ENCODE results near the gene PCNX3.

PCNX3 gene

GRCh38 chr11:65615229-65615949 is at the start of gene PCNX3:
TSS of gene PCNX3 (plus strand) at chr11:65615776. CDS start at chr11:65616312, 536 bp downstream.
- peak; percentile 99 to 100 for DNase-seq (ENCODE audit: low read depth in 2 of 2)

DNA sequence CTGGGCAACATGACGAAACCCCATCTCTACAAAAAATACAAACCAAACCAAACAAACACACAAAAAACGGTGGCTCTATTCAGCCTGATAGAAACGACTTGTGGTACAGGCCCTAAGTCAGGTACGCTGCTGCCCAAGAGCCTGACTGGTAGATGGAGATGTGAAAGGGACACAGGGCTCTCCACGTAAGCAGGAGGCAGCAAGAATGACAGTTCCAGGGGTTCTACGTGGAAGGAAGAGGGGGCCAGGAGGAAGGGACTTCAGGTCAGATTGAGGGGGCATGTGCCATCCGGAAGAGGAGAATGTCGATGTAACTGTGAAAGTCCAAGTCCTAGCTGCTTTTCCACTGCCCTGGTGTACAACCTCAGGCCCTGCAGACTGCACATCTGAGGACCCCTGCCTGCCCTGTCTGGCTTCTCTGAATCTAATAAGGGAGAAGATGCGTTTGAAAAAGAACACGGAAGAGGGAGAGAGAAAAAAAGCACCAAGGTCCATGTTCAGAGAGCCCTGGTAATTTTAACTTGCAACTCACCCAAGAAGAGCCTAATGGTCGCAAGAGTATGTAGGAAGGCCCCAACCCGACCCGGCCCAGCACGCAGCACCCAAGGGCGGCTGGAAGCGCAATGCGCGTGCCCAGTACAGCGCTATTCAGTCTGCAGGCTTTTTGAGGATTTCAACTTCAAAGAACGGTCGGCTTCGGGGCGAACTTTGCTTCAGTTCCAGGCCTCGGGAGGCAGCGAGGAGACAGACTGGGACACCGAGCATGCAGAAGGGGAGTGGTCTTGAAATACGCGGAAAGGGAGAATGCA is 46.2 kb upstream of the PCNX3 start:
- peak in 1 of 2 donors; percentile 52 for DNase-seq (ENCODE audit: low read depth in 2 of 2)

DNA sequence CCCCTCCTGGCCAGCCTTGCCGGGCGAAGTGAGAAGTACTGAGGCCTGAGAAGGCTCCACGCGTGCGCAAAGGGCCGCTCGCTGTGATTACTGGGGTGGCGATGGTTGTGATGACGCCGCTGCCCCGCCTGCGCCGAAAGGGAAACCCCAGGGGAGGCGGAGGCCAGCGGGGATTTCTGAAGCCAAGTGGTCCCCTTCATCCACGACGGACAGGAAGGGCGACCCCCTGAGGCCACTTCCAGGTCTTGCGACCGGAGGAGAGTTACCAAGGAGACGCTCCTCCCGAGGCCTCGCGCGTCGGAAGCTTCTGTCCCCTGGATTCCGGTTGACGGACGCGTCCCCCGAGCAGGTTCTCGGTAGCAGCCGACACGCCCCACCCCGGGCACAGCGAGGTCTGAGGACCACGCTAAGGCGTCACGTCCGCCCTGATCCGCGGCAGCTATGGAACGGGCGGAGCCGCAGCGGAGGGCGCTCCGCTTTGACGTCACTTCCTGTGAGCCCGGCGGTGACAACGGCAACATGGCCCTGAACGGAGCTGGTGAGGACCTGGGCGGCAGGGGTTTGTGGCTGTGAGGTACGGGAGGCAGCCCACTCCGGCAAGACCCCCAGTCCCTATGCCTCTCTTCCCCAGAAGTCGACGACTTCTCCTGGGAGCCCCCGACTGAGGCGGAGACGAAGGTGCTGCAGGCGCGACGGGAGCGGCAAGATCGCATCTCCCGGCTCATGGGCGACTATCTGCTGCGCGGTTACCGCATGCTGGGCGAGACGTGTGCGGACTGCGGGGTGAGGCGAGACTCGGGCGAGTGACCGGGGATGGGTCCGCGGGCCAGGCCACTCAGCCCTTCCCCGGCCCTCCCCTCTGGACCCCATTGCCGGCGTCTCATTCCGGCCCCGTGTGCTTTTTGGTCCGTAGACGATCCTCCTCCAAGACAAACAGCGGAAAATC is 45.3 kb upstream of the PCNX3 start, which contains the start of gene ZNRD2:
ZNRD2 (plus strand) TSS at position 505 of the 946 bp plus-strand sequence; CDS start at position 520, 15 bp downstream.
- DNase-seq (ENCODE audit: low read depth in 2 of 2), result peak; percentile 93 to 97

DNA sequence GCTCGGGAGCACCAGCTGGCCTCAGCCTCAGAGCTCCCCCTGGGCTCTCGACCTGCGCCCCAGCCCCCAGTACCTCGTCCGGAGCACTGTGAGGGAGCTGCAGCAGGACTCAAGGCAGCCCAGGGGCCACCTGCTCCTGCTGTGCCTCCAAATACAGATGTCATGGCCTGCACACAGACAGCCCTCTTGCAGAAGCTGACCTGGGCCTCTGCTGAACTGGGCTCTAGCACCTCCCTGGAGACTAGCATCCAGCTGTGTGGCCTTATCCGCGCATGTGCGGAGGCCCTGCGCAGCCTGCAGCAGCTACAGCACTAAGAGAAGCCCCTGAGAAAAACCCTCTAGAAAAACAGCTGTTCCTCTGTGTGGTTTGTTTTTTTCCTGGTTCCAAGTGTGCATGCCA is 44.2 kb upstream of the PCNX3 start:
- DNase-seq (ENCODE audit: low read depth in 2 of 2), result no peak

DNA sequence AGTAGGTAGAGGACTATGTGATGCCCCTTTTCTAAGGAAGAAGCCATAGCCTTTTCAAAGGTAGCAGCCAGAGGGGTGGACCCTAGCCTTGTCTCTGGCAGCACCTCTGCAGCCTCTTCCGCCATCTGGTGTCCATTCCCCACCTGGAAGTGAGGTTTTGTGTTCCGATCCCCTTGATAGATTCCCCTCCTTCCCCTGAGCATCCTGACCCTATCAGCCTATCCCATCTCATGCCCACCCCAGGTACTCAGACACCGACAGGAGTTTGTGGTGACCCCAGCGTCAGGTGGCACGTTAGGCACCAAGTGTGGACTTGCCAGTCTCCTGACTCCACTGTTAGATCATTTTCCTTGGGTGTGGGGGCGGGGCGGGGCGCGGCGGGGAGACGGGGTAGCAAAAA is 43.6 kb upstream of the PCNX3 start:
- DNase-seq (ENCODE audit: low read depth in 2 of 2), result no peak

- DNase-seq (ENCODE audit: low read depth in 2 of 2), result peak; percentile 73 to 77
Observed at GRCh38 chr11:65572356-65573051, 43.1 kb upstream of the PCNX3 start, which contains the start of gene FAM89B. TSS of gene FAM89B (plus strand) at chr11:65572538. CDS start at chr11:65572670, 132 bp downstream.

DNA sequence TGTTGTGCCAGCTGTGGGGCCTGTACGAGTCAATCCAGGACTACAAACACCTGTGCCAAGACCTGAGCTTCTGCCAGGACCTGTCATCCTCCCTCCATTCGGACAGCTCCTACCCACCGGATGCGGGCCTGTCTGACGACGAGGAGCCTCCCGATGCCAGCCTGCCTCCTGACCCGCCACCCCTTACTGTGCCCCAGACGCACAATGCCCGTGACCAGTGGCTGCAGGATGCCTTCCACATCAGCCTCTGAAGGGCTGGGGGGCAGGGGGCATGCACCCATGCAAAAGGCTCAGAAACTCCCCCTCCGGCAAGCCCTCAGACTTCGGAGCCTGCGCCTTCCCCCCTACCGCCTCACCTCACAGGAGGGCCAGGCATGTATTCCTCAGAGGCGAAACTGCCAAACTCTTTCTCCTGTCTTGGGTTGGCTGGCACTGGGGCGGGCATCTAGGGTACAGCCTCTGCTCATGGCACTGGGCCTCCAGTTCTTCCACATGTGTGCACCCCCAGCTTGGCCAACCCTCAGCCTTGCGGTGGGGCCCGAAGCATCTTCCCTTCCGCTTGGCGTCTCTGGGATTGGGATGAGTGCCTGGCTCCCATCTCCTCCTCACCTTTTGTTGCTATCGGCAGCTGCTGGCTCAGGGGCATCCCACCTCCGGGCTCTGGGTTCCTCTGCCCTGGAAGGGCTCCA is 42.0 kb upstream of the PCNX3 start:
- DNase-seq (ENCODE audit: low read depth in 2 of 2), result no peak

GRCh38 chr11:65574109-65574810 is 41.3 kb upstream of the PCNX3 start:
- peak; percentile 64 to 75 for DNase-seq (ENCODE audit: low read depth in 2 of 2)

- no peak for DNase-seq (ENCODE audit: low read depth in 2 of 2)
Observed at GRCh38 chr11:65574811-65575567, 40.6 kb upstream of the PCNX3 start.

GRCh38 chr11:65575568-65576231 is 39.9 kb upstream of the PCNX3 start, which contains the start of gene EHBP1L1:
TSS of gene EHBP1L1 (plus strand) at chr11:65576053. CDS start at chr11:65576303, 250 bp downstream.
- peak; percentile 43 to 65 for DNase-seq (ENCODE audit: low read depth in 2 of 2)

DNA sequence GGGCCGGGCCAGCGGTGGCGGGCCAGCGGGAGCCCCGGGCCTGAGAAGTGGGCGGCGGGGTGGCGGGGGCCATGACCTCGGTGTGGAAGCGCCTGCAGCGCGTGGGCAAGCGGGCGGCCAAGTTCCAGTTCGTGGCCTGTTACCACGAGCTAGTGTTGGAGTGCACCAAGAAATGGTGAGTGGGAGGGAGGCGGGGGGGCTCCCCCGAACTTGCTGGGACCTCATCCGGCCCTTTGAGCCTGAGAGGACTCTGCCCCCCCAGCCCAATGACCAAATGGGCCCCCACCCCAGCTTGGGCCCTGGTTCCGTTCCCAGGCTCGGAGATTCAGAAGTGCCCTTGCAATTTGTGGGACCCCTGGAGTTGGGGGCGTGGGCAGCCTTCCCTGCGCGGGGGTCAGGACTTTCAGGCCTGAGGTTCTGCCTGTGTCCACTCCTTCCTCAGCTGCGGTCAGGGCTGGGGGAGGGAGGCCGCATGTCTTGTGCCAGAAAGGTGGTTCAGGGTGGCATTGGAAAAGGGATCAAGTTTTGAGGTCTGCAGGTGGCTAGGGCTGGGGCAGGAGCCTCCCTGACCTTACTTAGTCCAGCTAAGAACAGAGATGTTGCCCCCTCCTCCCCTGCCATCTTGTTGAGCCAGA is 39.2 kb upstream of the PCNX3 start:
- DNase-seq (ENCODE audit: low read depth in 2 of 2), result no peak

DNA sequence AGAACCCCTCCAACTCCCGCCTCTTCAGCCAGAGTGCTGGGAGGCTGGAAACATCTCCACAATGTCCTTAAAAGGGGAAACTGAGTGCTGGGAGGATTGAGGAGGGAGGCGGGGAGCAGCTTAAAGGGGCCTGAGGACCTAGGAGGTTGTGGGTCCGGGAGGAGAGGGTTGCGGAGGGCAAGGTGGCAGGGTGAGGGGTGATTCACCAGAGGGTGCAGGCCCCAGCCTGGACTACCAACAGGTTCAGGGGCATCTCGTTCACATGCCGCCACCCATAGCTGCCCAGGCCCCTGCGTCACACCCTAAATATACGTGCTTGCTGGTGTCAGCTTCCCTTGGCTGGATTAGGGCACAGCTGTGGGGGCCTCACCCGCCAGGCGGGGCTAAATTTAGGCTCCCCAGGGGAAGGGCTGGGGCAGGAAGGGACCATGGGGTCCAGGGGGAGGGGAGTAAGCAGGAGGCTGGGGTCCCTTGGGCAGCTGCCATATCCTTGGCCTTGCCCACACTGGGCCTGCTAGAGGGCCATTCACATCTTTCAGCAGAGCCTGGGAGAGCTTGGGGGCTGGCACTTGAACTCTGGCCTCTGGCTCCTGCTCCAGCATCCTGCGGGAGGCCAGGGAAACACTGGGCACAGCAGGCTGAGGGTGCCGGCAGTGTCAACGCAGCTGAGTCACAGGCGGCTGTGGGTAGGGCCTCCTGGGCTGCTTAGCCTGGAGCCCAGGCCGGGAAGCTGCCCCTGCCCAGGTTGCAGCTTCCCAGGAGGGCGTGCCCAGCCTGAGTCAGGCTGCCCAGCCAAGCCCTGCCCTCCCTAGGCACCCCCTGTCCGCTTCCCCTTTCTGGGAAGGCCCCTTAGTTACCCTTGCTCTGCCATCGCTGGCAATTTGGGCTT is 38.5 kb upstream of the PCNX3 start:
- DNase-seq (ENCODE audit: low read depth in 2 of 2), result no peak

DNA sequence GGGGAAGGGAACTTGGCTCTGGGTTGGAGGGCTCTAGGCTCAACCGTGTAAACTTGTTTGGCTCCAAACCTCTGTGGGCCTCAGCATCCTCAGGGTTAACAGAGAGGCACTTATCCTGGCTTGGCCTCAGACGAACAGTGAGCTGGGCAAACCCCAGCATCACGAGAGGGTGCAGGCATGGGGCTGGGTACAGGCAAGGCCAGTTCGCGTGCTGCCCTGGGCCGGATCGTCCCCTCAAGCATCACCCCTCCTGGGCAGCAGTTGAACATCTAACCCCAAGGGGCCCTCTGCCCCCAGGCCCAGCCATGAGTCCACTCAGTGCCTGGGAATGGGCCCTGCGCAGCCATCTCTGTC is 37.8 kb upstream of the PCNX3 start:
- no peak for DNase-seq (ENCODE audit: low read depth in 2 of 2)

DNA sequence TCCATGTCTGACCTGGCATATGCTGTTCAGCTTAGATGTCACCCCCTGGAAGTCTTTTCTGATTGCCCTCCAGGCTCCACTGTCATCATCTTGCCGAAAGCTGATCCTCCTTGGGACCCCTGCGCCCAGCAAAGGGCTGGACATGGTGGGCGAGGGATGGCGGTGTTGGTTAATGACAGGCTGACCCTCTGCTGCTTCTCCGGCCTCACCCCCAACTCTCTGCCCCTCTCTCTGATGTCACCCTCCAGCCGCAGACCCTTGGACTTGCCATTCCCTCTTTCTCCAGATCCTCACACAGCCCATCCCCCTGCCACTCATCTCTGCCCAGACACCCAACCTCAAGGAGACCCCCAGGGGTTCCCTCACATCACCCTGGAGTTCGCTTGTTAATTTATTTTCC is 37.4 kb upstream of the PCNX3 start:
- DNase-seq (ENCODE audit: low read depth in 2 of 2), result no peak

DNA sequence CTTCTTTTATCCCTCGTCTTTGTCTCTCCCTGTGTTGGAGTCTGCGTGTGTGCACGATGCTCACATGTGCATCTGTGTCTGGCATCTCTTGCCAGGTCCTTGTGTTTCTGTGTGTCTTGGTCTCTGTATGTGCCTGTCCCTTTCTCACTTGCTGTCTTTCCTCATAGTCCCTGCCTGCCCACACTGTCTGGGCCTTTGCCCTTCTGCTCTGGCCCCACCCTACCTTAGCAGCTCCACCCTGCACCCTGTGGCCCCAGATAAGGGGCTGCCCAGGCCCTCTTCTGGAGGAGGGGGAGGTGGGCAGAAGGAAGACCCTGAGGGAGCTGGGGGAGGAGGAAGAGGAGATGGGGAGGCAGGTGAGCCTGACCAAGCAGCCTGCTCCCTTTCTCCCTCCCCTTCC is 36.9 kb upstream of the PCNX3 start:
- no peak for DNase-seq (ENCODE audit: low read depth in 2 of 2)

GRCh38 chr11:65579291-65579690 is 36.3 kb upstream of the PCNX3 start:
- DNase-seq (ENCODE audit: low read depth in 2 of 2), result no peak

Measured in stimulated activated CD8-positive, alpha-beta memory T cell treated with anti-CD3 and anti-CD28 coated beads, Interleukin-2, amount 100 ng/mL, for 1 hour (primary cell).